T-helper 2 cell treated with Interferon-gamma antibody and Interleukin-4, amounts not matched to agents 5 μg/mL and 100 μg/mL, for 36 hours (primary cell): ENCODE measurements around the gene MYO18B.

Experiments used
- DNase-seq: peaks from one replicate; pipeline ENCODE4 v3.0.0; 2021; ENCODE audit warnings: low spot score
- H3K27ac Mint-ChIP-seq: one replicate; pipeline ENCODE4 v1.8.0; 2021; ENCODE audit warnings: mild to moderate bottlenecking, mixed read lengths
- H3K27me3 Mint-ChIP-seq: one replicate; pipeline ENCODE4 v1.8.0; 2021; ENCODE audit warnings: low read depth, mixed read lengths
- H3K36me3 Mint-ChIP-seq: one replicate; pipeline ENCODE4 v1.8.0; 2021; ENCODE audit warnings: low read depth, mixed read lengths
- H3K4me1 Mint-ChIP-seq: one replicate; pipeline ENCODE4 v1.8.0; 2021; ENCODE audit warnings: low read depth, mixed read lengths
- H3K4me3 Mint-ChIP-seq: one replicate; pipeline ENCODE4 v1.8.0; 2022; ENCODE audit warnings: mild to moderate bottlenecking, moderate library complexity, mixed read lengths
- H3K9me3 Mint-ChIP-seq: one replicate; pipeline ENCODE4 v1.8.0; 2021; ENCODE audit warnings: mixed read lengths

The MYO18B gene

DNA sequence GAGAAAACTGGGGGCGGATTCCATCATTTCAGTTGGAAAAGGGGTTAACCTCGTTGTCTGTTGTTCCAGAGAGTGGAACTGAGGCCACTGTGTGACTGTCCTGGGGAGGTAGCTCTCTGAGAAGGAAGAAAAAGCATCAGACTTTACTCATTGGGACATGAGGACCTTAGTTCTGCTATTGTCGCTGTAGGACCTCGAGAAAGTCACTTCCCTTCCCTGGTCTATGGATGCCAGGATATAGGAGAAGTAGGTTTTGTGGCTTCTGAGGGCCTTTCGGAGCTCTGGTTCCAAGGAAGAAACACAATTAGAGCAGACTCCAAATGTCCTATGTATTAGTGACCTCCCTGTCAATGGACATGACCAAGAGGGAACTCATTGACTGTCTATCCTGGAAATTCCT lies 6.2 kb downstream of the MYO18B start:
- H3K27me3 Mint-ChIP-seq, result no peaks in the 10 kb centered on the region
- no peak for DNase-seq
- peaks cover 42% of the 10 kb centered on the region for H3K36me3 Mint-ChIP-seq
- peaks cover 67% of the 10 kb centered on the region for H3K4me1 Mint-ChIP-seq
- H3K4me3 Mint-ChIP-seq, result peak overlapping the region; percentile 77
- H3K9me3 Mint-ChIP-seq, result no peaks in the 10 kb centered on the region
- H3K27ac Mint-ChIP-seq, result peak overlapping the region; percentile 99

DNA sequence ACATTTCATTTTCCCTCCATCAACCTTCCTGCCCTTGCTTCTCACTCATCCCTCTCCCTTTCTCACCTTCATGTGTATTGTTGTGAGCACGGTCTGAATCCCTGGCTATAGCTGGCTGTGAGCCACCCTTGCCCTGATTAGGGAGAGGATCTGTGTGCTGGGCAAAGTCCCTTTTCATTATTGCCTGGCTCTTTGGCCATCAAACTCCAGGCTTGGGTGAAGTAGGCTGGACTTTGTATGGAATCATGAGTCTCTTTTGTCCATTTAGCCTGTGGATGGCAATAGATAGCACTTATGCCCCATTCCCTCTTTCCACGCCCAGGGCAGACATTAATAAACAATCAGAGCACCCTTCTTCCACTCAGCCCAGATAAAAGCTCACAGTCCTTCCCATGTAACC lies 6.7 kb downstream of the MYO18B start:
- H3K36me3 Mint-ChIP-seq, result peaks cover 40% of the 10 kb centered on the region
- H3K27ac Mint-ChIP-seq, result peak overlapping the region; percentile 99
- peaks cover under 1% of the 10 kb centered on the region for H3K9me3 Mint-ChIP-seq
- DNase-seq, result no peak
- peaks cover 67% of the 10 kb centered on the region for H3K4me1 Mint-ChIP-seq
- no peaks in the 10 kb centered on the region for H3K27me3 Mint-ChIP-seq
- H3K4me3 Mint-ChIP-seq, result peak overlapping the region; percentile 77

GRCh38 chr22:25749420-25750169 lies 7.6 kb downstream of the MYO18B start:
- peaks cover 67% of the 10 kb centered on the region for H3K4me1 Mint-ChIP-seq
- peak; percentile 80 for DNase-seq
- H3K36me3 Mint-ChIP-seq, result peaks cover 46% of the 10 kb centered on the region
- H3K27me3 Mint-ChIP-seq, result no peaks in the 10 kb centered on the region
- peak overlapping the region; percentile 99 for H3K27ac Mint-ChIP-seq
- H3K4me3 Mint-ChIP-seq, result peak overlapping the region; percentile 77
- H3K9me3 Mint-ChIP-seq, result peaks cover 5% of the 10 kb centered on the region

GRCh38 chr22:25750569-25751173 lies 8.7 kb downstream of the MYO18B start:
- Mint-ChIP-seq H3K4me3 (peak overlapping the region; percentile 77), H3K27me3 (no peaks in the 10 kb centered on the region), H3K36me3 (peaks cover 45% of the 10 kb centered on the region), H3K9me3 (peaks cover 5% of the 10 kb centered on the region), H3K4me1 (peaks cover 64% of the 10 kb centered on the region), H3K27ac (peak overlapping the region; percentile 99)
- DNase-seq, result no peak

- no peak for DNase-seq
- peak overlapping the region; percentile 99 for H3K27ac Mint-ChIP-seq
- peaks cover 5% of the 10 kb centered on the region for H3K9me3 Mint-ChIP-seq
- peaks cover 44% of the 10 kb centered on the region for H3K36me3 Mint-ChIP-seq
- peak overlapping the region; percentile 77 for H3K4me3 Mint-ChIP-seq
- peaks cover 62% of the 10 kb centered on the region for H3K4me1 Mint-ChIP-seq
- H3K27me3 Mint-ChIP-seq, result no peaks in the 10 kb centered on the region
Measured at GRCh38 chr22:25751174-25751581, 9.2 kb downstream of the MYO18B start.

DNA sequence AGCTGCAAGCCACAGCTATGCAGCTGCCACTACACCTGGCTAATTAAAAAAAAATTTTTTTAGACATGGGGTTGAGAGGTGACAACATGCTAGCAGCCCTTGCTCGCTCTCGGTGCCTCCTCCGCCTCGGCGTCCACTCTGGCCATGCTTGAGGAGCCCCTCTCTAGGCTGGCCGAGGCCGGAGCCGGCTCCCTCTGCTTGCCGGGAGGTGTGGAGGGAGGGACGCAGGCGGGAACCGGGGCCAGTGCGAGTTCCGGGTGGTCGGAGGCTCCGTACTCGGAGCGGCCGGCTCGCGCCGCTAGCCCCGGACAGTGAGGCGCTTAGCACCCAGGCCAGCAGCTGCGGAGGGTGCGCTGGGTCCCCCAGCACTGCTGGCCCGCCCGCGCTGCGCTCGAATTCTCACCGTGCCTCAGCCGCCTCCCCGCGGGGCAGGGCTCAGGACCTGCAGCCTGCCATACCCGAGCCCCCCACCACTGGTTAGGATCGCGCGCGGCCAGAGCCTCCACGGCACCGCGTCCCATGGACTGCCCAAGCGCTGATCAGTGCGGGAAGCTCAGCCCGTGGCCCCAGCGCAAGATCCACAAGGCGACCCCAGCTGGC lies 10.7 kb downstream of the MYO18B start:
- peaks cover 5% of the 10 kb centered on the region for H3K9me3 Mint-ChIP-seq
- no peaks in the 10 kb centered on the region for H3K27me3 Mint-ChIP-seq
- H3K4me1 Mint-ChIP-seq, result peaks cover 56% of the 10 kb centered on the region
- H3K4me3 Mint-ChIP-seq, result no peak overlapping the region
- H3K27ac Mint-ChIP-seq, result no peak overlapping the region
- H3K36me3 Mint-ChIP-seq, result peaks cover 37% of the 10 kb centered on the region
- DNase-seq, result no peak

GRCh38 chr22:25753252-25753651 lies 11.3 kb downstream of the MYO18B start:
- peaks cover 54% of the 10 kb centered on the region for H3K4me1 Mint-ChIP-seq

DNA sequence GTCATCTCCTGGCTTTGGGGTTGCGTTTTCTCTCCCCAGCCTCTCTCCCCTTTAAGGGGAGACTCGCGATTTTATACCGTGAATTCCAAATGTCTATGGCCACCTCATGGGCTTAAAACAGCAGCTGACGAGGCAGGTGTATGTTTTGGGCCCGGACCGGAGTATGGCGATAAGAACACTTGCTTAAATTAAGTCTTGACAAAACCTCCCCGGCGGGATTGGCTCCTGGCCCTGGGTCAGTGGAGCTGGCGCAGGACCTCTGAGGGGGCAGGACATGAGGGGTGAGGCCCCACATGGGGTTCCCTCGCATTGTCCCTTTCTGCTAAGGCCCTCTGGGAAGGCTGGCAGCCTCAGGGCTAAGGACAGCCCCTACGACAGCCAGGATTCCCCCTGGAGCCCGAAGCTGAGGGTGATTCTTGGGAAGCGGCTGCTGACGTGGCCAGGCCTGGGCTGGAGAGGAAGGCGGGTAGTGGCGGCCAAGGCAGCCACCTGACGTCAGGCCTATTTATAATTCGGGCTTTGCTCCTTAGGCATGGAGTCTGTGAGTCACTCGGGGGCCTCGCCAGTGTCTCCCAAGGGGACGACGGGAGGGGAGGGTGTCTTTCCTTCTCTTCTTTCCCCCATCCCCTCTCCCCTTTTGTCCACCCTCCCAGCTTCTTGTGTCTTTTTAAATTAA lies 12.7 kb downstream of the MYO18B start:
- peaks cover 22% of the 10 kb centered on the region for H3K36me3 Mint-ChIP-seq
- no peak overlapping the region for H3K27ac Mint-ChIP-seq
- H3K9me3 Mint-ChIP-seq, result peaks cover 5% of the 10 kb centered on the region
- H3K4me3 Mint-ChIP-seq, result no peak overlapping the region
- peaks cover 47% of the 10 kb centered on the region for H3K4me1 Mint-ChIP-seq
- no peaks in the 10 kb centered on the region for H3K27me3 Mint-ChIP-seq
- DNase-seq, result no peak

More at GRCh38 chr22:25753252-25753651, 11.3 kb downstream of the MYO18B start:
- Mint-ChIP-seq H3K36me3 (peaks cover 32% of the 10 kb centered on the region), H3K4me3 (no peak overlapping the region), H3K27me3 (no peaks in the 10 kb centered on the region), H3K9me3 (peaks cover 5% of the 10 kb centered on the region), H3K27ac (no peak overlapping the region)
- DNase-seq, result no peak

DNA sequence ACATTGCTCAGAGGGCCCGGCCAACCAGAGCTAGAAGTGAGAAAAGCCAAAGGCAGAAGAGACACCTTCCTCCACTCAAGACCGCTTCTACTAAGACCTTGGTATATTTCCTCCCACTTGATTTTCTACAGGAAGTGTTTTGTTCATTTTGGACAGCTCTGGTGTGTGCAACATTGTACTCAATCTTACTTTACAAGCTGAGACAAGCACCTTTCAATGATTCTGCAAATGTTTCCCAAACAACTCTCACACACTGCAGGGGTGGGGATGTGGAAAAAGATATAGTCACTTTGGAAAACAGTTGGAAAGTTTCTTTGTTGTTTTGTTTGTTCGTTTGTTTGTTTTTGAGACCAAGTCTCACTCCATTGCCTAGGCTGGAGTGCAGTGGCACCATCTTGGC lies 15.7 kb downstream of the MYO18B start:
- peaks cover 41% of the 10 kb centered on the region for H3K4me1 Mint-ChIP-seq
- no peaks in the 10 kb centered on the region for H3K27me3 Mint-ChIP-seq
- H3K9me3 Mint-ChIP-seq, result peaks cover 5% of the 10 kb centered on the region
- peak overlapping the region; percentile 78 for H3K27ac Mint-ChIP-seq
- H3K4me3 Mint-ChIP-seq, result no peak overlapping the region
- H3K36me3 Mint-ChIP-seq, result peaks cover 10% of the 10 kb centered on the region
- no peak for DNase-seq

GRCh38 chr22:25758316-25758715 lies 16.3 kb downstream of the MYO18B start:
- DNase-seq, result no peak
- H3K4me1 Mint-ChIP-seq, result peaks cover 42% of the 10 kb centered on the region
- no peaks in the 10 kb centered on the region for H3K27me3 Mint-ChIP-seq
- H3K36me3 Mint-ChIP-seq, result peaks cover 10% of the 10 kb centered on the region
- H3K4me3 Mint-ChIP-seq, result no peak overlapping the region
- H3K27ac Mint-ChIP-seq, result peak overlapping the region; percentile 3
- peaks cover 5% of the 10 kb centered on the region for H3K9me3 Mint-ChIP-seq

- H3K36me3 Mint-ChIP-seq, result peaks cover 7% of the 10 kb centered on the region
Measured at GRCh38 chr22:25759825-25760231, 17.8 kb downstream of the MYO18B start.

DNA sequence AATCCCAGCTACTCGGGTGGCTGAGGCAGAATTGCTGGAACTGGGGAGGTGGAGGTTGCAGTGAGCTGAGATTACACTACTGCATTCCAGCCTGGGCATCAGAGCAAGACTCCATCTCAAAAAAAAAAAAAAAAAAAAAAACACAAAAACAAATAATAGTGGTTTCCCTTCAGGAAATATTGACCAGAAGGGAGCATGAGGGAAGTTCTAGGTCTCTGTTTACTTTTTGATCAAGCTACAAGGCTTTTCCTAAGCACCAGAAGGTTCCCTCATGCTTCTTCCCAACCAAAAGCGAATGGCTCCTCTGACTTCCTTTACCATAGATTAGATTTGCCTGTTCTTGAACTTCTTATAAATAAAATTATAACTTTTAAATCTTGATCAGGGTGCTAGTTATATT lies 18.3 kb downstream of the MYO18B start:
- DNase-seq, result no peak
- no peaks in the 10 kb centered on the region for H3K27me3 Mint-ChIP-seq
- H3K27ac Mint-ChIP-seq, result no peak overlapping the region
- peaks cover 38% of the 10 kb centered on the region for H3K4me1 Mint-ChIP-seq
- no peak overlapping the region for H3K4me3 Mint-ChIP-seq
- H3K36me3 Mint-ChIP-seq, result peaks cover 12% of the 10 kb centered on the region
- peaks cover 3% of the 10 kb centered on the region for H3K9me3 Mint-ChIP-seq

More at GRCh38 chr22:25759825-25760231, 17.8 kb downstream of the MYO18B start:
- no peaks in the 10 kb centered on the region for H3K27me3 Mint-ChIP-seq
- H3K27ac Mint-ChIP-seq, result no peak overlapping the region
- H3K9me3 Mint-ChIP-seq, result no peaks in the 10 kb centered on the region
- no peak for DNase-seq
- peaks cover 38% of the 10 kb centered on the region for H3K4me1 Mint-ChIP-seq
- H3K4me3 Mint-ChIP-seq, result no peak overlapping the region

GRCh38 chr22:25760848-25761595 lies 19.0 kb downstream of the MYO18B start:
- H3K27me3 Mint-ChIP-seq, result no peaks in the 10 kb centered on the region
- peaks cover 11% of the 10 kb centered on the region for H3K9me3 Mint-ChIP-seq
- DNase-seq, result no peak
- peaks cover 32% of the 10 kb centered on the region for H3K4me1 Mint-ChIP-seq
- no peak overlapping the region for H3K4me3 Mint-ChIP-seq
- H3K36me3 Mint-ChIP-seq, result peaks cover 19% of the 10 kb centered on the region
- no peak overlapping the region for H3K27ac Mint-ChIP-seq
